HUES64 (cell line): ENCODE results near the gene QRICH1.
A peak's percentile ranks its signal among the peaks of the same experiment; 100 is the strongest.

ENCODE experiments used
- H3K27ac ChIP-seq: 2 replicates; pipeline ENCODE4 v1.7.0; 2013; ENCODE audit warnings: low read depth, low read length, inconsistent platforms
- H3K27me3 ChIP-seq: 2 replicates; pipeline ENCODE4 v1.6.1; 2013; ENCODE audit warnings: mild to moderate bottlenecking, low read length; ENCODE audit not compliant: insufficient read depth
- H3K36me3 ChIP-seq: 2 replicates; pipeline ENCODE4 v1.6.1; 2013; ENCODE audit warnings: mild to moderate bottlenecking, low read length; ENCODE audit not compliant: insufficient read depth
- H3K4me1 ChIP-seq: 2 replicates; pipeline ENCODE4 v1.6.1; 2013; ENCODE audit warnings: mild to moderate bottlenecking, low read length, moderate library complexity; ENCODE audit not compliant: insufficient read depth
- H3K4me3 ChIP-seq: 2 replicates; pipeline ENCODE4 v1.5.1; 2013; ENCODE audit warnings: mild to moderate bottlenecking, low read length, moderate library complexity
- H3K9ac ChIP-seq: 2 replicates; pipeline ENCODE4 v1.6.1; 2013; ENCODE audit warnings: mild to moderate bottlenecking, low read depth, low read length
- H3K9me3 ChIP-seq: 2 replicates; pipeline ENCODE4 v1.6.1; 2013; ENCODE audit warnings: low read depth, low read length; ENCODE audit not compliant: insufficient read depth
- WGBS: fragments of 150-250, 120-280 bp; methylation state at CpG from one replicate; pipeline ENCODE4 v1.1.7; 2013; ENCODE audit warnings: missing lambda C conversion rate; 5-methylcytosine and 5-hydroxymethylcytosine counted together

QRICH1 gene

DNA sequence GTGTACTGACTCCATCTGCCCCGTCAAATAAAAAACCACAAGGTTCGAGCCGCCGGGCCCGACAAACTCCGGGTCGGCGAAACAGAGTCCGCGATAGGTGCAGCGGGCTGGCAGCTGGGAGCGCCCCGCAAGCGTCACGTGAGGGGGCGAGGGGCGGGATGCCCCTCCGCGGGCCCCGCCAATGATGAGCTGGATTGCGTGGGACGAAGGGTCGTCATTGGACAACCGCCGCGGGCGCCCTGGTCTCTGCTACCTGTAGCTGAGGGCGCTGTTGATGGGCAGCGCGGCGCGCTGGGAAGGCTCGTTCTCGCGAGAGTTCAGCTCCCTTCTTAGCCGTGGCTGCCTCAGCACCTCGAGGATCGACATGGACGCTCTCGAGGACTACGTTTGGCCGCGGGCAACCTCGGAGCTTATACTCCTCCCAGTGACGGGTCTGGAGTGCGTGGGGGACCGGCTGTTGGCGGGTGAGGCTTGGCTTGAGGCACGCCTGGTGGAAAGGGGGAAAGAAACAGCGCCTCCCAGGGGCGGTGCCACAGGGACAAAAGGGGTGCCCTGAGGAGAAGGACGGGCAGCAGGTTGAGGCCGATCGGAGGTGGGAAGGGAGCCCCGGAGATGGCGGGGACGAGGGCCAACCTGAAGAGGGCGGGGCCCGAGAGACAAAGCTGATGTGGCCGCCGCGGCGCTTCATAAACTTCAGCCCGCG lies 86.7 kb downstream of the QRICH1 start, which contains the start of gene WDR6:
TSS of gene WDR6 (plus strand) at position 324 of the 703 bp plus-strand sequence. CDS start at position 365, 41 bp downstream.
- H3K9ac ChIP-seq: peak within 1 kb of the TSS; percentile 100
- peak within 1 kb of the TSS; percentile 100 for H3K27ac ChIP-seq
- WGBS: under 1% methylated on average over 65 of the region's 65 CpGs

GRCh38 chr3:49006408-49007067 lies 87.3 kb downstream of the QRICH1 start:
- peak overlapping the region; percentile 96 for H3K4me3 ChIP-seq
- H3K27me3 ChIP-seq: no peaks in the 10 kb centered on the region
- 4% methylated on average over 32 of the region's 32 CpGs for WGBS
- H3K36me3 ChIP-seq: peaks cover 9% of the 10 kb centered on the region
- peak overlapping the region; percentile 100 for H3K9ac ChIP-seq
- peak overlapping the region; percentile 100 for H3K27ac ChIP-seq
- 0 out of 2 replicates have a peak, but pooled peaks cover 6% of the 10 kb centered on the region for H3K4me1 ChIP-seq
- no peaks in the 10 kb centered on the region for H3K9me3 ChIP-seq

More for the DNA sequence above, 86.7 kb downstream of the QRICH1 start, which contains the start of gene WDR6:
- no peaks in the 10 kb centered on the region for H3K9me3 ChIP-seq
- peaks cover 16% of the 10 kb centered on the region for H3K36me3 ChIP-seq
- peak within 1 kb of the TSS; percentile 96 for H3K4me3 ChIP-seq
- H3K4me1 ChIP-seq: 0 out of 2 replicates have a peak, but pooled peaks cover 6% of the 10 kb centered on the region
- H3K27me3 ChIP-seq: no peaks in the 10 kb centered on the region

GRCh38 chr3:49005998-49006397 lies 87.9 kb downstream of the QRICH1 start:
- 0 out of 2 replicates have a peak, but pooled peaks cover 6% of the 10 kb centered on the region for H3K4me1 ChIP-seq
- WGBS: 93% methylated on average over 5 of the region's 5 CpGs
- H3K9me3 ChIP-seq: no peaks in the 10 kb centered on the region
- H3K27me3 ChIP-seq: no peaks in the 10 kb centered on the region
- peak overlapping the region; percentile 96 for H3K4me3 ChIP-seq
- no peak overlapping the region for H3K9ac ChIP-seq
- H3K36me3 ChIP-seq: peaks cover 5% of the 10 kb centered on the region; the same call in 1 of the 2 replicates
- H3K27ac ChIP-seq: no peak overlapping the region

GRCh38 chr3:49005303-49005680 lies 88.6 kb downstream of the QRICH1 start:
- 0 out of 2 replicates have a peak, but pooled peaks cover 6% of the 10 kb centered on the region for H3K4me1 ChIP-seq
- no peak overlapping the region for H3K27ac ChIP-seq
- no peaks in the 10 kb centered on the region for H3K27me3 ChIP-seq
- 97% methylated on average over 3 of the region's 3 CpGs for WGBS
- no peaks in the 10 kb centered on the region for H3K9me3 ChIP-seq
- H3K4me3 ChIP-seq: no peak overlapping the region
- H3K36me3 ChIP-seq: peaks cover 5% of the 10 kb centered on the region; the same call in 1 of the 2 replicates
- H3K9ac ChIP-seq: no peak overlapping the region

DNA sequence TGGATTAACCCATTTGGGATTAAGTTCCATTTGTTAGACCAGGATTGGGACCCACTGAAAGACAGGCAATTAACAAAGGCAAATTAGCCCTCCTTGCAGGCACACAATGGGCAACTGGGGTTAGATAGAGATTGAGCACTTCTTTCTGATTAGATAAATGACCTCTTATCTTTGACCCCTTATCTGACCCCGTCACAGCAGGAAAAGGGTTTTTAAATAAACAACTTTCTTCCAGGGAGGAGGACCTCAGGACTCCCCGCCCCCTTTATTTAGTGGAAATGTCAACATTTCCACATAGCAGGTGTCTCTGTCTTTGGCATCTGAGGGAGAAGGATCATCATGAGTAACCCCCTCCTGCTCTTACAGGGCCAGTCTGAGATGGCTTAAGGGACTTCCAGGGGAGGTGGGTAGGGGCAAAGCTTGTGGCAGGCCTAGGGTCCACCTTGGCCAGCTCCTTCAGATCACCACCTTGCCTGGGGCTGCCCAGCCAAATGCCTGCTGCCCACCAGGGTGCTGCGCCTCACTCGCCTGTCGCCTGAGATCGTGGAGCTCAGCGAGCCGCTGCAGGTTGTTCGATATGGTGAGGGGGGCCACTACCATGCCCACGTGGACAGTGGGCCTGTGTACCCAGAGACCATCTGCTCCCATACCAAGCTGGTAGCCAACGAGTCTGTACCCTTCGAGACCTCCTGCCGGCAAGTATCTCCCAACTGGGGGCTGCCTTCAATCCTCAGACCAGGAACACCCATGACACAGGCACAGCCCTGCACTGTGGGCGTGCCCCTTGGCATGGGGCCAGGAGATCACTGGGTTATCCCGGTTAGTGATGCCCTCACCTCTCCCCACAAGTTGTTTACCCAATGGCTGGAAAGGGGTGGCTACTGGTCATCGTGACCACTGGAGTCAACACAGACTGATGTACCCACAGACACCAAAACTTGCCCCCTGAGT lies 89.2 kb downstream of the QRICH1 start:
- H3K27me3 ChIP-seq: no peaks in the 10 kb centered on the region
- peaks cover 4% of the 10 kb centered on the region; the same call in 1 of the 2 replicates for H3K36me3 ChIP-seq
- H3K4me3 ChIP-seq: no peak overlapping the region
- WGBS: 90% methylated on average over 16 of the region's 16 CpGs
- no peak overlapping the region for H3K9ac ChIP-seq
- H3K4me1 ChIP-seq: peaks cover 11% of the 10 kb centered on the region
- H3K27ac ChIP-seq: no peak overlapping the region
- H3K9me3 ChIP-seq: no peaks in the 10 kb centered on the region

DNA sequence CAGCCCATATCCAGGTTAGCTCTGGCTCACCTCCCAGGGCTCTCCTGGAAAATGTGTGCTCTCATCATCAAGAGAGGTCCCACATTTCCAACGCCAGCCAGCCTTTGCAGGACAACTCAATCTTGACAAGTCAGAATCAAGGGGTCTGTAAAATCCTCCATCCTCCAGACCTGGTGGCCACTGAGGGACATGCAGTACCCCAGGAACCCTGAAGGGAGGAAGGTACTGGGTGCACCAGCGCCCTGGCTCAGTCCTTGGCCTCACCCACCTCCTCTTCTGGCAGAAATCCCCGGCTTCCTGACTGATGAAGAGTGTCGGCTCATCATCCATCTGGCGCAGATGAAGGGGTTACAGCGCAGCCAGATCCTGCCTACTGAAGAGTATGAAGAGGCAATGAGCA lies 92.7 kb downstream of the QRICH1 start:
- H3K27ac ChIP-seq: no peak overlapping the region
- 0 out of 2 replicates have a peak, but pooled peaks cover 6% of the 10 kb centered on the region for H3K36me3 ChIP-seq
- H3K9me3 ChIP-seq: no peaks in the 10 kb centered on the region
- no peak overlapping the region for H3K4me3 ChIP-seq
- H3K4me1 ChIP-seq: peaks cover 11% of the 10 kb centered on the region
- WGBS: 92% methylated on average over 6 of the region's 6 CpGs
- H3K9ac ChIP-seq: no peak overlapping the region
- H3K27me3 ChIP-seq: no peaks in the 10 kb centered on the region

GRCh38 chr3:48999085-48999858 lies 94.6 kb downstream of the QRICH1 start:
- WGBS: 80% methylated on average over 8 of the region's 8 CpGs
- Histone ChIP-seq H3K27me3 (no peaks in the 10 kb centered on the region), H3K9ac (no peak overlapping the region), H3K4me3 (no peak overlapping the region), H3K4me1 (peaks cover 11% of the 10 kb centered on the region), H3K36me3 (peaks cover 6% of the 10 kb centered on the region; the same call in 1 of the 2 replicates), H3K27ac (no peak overlapping the region), H3K9me3 (no peaks in the 10 kb centered on the region)

DNA sequence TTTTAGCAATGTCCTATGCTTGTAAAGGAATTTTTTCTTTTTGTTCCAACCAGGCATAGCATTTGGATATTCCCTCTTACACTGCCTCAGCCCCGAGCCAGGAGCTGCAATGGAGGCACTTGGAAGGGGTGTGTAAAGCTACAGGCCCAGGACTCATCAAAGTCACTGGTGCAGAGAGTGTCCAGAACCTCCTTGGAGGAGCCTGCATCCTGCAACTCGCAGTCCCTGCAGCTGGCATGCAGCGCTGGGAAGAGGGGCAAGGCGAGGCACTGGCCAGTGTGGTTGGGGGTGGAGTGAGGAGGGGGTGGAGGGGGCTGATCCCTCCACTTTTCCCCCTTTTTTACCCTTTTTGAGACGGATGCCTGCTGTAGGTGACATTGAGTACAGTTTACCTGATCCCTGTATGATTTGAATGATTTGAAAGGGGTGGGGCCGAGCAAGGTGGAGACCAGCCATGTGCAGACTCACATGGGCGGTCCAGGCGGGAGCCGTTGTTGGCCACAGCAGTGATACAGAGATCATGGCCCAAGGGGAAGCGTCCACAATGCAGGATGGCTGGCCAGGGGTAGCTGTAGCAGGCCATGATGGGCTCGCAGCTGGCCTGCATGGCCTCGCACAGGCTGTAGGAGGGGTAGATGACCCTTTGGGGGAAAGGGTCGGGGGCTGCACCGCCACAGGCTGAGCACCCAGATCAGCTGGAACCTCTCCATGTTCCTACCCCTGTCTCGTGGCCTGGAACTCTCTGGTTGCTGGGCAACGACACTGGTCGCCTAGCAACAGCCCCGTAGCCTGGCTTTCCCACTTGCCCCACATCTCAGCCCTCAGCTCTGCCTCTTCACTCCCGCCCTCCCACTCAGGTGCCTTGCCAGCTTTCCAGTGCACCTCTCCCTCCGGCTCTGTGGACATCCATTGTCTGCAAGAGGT lies 95.9 kb downstream of the QRICH1 start:
- Histone ChIP-seq H3K4me1 (peaks cover 11% of the 10 kb centered on the region), H3K9ac (no peak overlapping the region), H3K36me3 (peaks cover 6% of the 10 kb centered on the region; the same call in 1 of the 2 replicates), H3K9me3 (no peaks in the 10 kb centered on the region), H3K4me3 (no peak overlapping the region), H3K27ac (no peak overlapping the region), H3K27me3 (no peaks in the 10 kb centered on the region)
- 92% methylated on average over 20 of the region's 20 CpGs for WGBS

DNA sequence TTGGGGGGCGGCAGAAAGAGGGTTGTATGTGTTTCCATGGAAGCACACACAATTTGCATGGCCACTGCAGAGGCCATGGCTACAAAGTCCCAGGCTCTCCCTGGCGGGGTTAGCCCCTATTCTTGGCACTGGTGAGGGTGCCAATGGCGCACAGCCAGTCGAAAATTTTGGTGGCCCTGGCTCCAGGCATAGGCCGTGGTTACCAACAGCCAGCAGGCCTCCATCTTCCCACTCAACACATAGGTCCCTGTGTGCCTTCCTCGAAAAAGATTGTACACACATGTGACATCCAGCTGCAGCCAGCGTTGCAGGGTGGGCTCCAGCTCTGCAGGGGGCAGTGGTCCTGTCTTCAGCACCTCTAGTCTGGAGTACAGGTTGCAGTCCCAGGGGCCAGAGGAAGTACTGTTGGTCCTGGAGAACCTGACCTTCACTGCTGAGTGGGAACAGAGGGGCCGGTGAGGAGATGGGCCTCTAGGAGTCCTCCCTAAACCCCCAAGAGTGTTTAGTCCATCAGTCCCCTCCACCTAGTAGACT lies 96.7 kb downstream of the QRICH1 start:
- WGBS: 92% methylated on average over 8 of the region's 8 CpGs
- H3K4me1 ChIP-seq: peaks cover 11% of the 10 kb centered on the region
- no peaks in the 10 kb centered on the region for H3K27me3 ChIP-seq
- no peaks in the 10 kb centered on the region for H3K9me3 ChIP-seq
- H3K27ac ChIP-seq: no peak overlapping the region
- peaks cover 6% of the 10 kb centered on the region; the same call in 1 of the 2 replicates for H3K36me3 ChIP-seq
- no peak overlapping the region for H3K9ac ChIP-seq
- H3K4me3 ChIP-seq: no peak overlapping the region
